ENCODE measurements around the gene HMGB4.

DNA sequence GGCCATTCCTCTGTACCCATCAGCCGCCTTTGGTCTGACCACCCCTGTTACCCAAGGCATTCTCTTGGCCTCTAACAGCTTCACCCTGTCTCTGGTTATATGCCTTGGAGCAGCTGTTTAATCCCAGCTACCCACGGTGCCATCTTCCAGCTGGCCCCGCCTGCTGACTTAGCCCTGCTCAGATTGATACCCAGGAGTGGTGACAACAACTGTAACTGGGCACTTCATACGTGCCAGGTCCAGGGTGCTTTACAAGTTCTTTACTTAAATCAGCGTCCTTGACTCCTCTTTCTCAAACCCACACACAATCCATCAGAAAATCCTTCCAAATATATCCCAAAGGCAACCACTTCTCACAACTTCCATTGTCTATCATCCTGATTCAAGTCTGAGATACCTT lies 37.2 kb upstream of the HMGB4 start:
- TF ChIP-seq, protein P1, sequence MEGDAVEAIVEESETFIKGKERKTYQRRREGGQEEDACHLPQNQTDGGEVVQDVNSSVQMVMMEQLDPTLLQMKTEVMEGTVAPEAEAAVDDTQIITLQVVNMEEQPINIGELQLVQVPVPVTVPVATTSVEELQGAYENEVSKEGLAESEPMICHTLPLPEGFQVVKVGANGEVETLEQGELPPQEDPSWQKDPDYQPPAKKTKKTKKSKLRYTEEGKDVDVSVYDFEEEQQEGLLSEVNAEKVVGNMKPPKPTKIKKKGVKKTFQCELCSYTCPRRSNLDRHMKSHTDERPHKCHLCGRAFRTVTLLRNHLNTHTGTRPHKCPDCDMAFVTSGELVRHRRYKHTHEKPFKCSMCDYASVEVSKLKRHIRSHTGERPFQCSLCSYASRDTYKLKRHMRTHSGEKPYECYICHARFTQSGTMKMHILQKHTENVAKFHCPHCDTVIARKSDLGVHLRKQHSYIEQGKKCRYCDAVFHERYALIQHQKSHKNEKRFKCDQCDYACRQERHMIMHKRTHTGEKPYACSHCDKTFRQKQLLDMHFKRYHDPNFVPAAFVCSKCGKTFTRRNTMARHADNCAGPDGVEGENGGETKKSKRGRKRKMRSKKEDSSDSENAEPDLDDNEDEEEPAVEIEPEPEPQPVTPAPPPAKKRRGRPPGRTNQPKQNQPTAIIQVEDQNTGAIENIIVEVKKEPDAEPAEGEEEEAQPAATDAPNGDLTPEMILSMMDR (IDR thresholded peaks at IDR 0.05; ENCODE audit: poor library complexity, severe bottlenecking), result no peak
- TF ChIP-seq TAF1 (IDR thresholded peaks at IDR 0.05; ENCODE audit: low read depth), result no peak
- TF ChIP-seq EZH2 (IDR thresholded peaks at IDR 0.05; ENCODE audit: borderline replicate concordance, insufficient read depth, low read length, poor library complexity, severe bottlenecking), result no peak
- no peak for TF ChIP-seq MXI1 (conservative IDR thresholded peaks at IDR 0.05; ENCODE audit: poor library complexity, severe bottlenecking)
- TF ChIP-seq SMC3 (conservative IDR thresholded peaks at IDR 0.05; ENCODE audit: poor library complexity), result no peak
- no peak for TF ChIP-seq POLR2AphosphoS5 (IDR thresholded peaks at IDR 0.05)
- TF ChIP-seq, protein P2, sequence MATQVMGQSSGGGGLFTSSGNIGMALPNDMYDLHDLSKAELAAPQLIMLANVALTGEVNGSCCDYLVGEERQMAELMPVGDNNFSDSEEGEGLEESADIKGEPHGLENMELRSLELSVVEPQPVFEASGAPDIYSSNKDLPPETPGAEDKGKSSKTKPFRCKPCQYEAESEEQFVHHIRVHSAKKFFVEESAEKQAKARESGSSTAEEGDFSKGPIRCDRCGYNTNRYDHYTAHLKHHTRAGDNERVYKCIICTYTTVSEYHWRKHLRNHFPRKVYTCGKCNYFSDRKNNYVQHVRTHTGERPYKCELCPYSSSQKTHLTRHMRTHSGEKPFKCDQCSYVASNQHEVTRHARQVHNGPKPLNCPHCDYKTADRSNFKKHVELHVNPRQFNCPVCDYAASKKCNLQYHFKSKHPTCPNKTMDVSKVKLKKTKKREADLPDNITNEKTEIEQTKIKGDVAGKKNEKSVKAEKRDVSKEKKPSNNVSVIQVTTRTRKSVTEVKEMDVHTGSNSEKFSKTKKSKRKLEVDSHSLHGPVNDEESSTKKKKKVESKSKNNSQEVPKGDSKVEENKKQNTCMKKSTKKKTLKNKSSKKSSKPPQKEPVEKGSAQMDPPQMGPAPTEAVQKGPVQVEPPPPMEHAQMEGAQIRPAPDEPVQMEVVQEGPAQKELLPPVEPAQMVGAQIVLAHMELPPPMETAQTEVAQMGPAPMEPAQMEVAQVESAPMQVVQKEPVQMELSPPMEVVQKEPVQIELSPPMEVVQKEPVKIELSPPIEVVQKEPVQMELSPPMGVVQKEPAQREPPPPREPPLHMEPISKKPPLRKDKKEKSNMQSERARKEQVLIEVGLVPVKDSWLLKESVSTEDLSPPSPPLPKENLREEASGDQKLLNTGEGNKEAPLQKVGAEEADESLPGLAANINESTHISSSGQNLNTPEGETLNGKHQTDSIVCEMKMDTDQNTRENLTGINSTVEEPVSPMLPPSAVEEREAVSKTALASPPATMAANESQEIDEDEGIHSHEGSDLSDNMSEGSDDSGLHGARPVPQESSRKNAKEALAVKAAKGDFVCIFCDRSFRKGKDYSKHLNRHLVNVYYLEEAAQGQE (IDR thresholded peaks at IDR 0.05; ENCODE audit: borderline replicate concordance), result no peak
- no peak for TF ChIP-seq RAD21 (conservative IDR thresholded peaks at IDR 0.05)

All from neural cell (in vitro differentiated cells).